Measurements from ENCODE around the gene UBR3. TPM values are rescaled to one million over a fixed set of nuclear protein-coding genes. Genes with fewer than 3 reads are reported as not detected.
"Not testable (repeated sequence)": the region's sequence is repeated elsewhere in the genome, so short reads cannot be mapped to it uniquely, and the experiment has no call there.

Gene UBR3
- total RNA-seq, 1 donor from 2014 or later: 35.6 TPM

DNA sequence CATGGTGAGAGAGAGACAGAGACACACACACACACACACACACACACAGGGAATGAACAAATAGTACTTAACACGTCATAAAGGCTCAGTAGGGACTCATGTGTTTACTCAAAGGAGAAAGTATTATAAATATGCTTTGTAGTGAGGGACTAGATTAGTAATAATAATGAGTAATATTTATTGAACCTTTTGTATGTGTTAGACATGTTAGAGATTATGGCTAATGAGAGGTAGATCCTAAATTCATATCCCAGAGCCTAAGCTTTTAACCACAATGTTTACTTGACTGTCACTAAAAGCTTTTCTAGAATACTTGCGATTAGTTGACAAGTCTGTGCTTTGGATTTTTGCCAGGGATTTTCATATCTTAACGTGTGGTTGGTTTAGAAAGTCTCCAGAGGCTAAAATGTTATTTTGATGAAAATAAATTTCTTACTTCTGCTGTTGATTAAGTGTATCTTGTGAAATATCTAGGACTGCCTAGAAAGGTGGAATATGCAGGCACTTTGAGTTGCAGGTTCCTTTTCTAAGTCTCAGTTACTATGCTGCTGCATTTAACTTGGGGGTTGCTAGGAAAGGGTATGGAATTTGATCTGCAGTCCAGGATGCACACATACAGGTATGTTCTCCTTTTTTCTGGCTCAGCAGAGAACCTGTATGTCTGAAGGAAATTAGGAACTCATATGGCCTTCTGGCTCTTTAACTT, 64.5 kb downstream of the UBR3 start:
- ATAC-seq (ENCODE audit: low read depth) (no peak), DNase-seq (no peak)
- Mint-ChIP-seq H3K4me3 (no peak overlapping the region), H3K9me3 (no peaks in the 10 kb centered on the region), H3K4me1 (no peaks in the 10 kb centered on the region), H3K27ac (no peak overlapping the region), H3K36me3 (ENCODE audit: low read depth) (peaks cover 31% of the 10 kb centered on the region), H3K27me3 (no peaks in the 10 kb centered on the region)
- CTCF ChIA-PET: no interaction called here
- intact Hi-C loops (cut with micrococcal nuclease): no loop called here
- TF ChIP-seq, protein P1, sequence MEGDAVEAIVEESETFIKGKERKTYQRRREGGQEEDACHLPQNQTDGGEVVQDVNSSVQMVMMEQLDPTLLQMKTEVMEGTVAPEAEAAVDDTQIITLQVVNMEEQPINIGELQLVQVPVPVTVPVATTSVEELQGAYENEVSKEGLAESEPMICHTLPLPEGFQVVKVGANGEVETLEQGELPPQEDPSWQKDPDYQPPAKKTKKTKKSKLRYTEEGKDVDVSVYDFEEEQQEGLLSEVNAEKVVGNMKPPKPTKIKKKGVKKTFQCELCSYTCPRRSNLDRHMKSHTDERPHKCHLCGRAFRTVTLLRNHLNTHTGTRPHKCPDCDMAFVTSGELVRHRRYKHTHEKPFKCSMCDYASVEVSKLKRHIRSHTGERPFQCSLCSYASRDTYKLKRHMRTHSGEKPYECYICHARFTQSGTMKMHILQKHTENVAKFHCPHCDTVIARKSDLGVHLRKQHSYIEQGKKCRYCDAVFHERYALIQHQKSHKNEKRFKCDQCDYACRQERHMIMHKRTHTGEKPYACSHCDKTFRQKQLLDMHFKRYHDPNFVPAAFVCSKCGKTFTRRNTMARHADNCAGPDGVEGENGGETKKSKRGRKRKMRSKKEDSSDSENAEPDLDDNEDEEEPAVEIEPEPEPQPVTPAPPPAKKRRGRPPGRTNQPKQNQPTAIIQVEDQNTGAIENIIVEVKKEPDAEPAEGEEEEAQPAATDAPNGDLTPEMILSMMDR (IDR thresholded peaks at IDR 0.05): no peak
- POLR2A ChIA-PET: no interaction called here

DNA sequence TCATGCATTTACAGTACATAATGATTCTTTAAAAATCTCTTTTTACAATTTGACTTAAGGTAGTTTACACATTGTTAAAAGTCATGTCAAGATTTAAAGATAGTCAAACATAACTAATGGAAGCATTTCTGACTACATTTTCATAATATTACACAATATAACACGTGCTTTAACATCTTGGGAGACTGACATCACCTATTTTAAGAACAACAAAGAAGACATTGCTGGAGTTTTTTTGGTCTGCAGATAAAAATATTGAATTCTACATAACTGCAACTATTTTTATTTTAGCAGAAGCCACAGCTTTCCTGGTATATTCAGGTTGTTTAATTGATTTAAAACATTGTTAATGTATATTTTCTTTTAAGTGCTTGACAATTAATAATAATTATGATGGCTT, 65.7 kb downstream of the UBR3 start:
- ATAC-seq (ENCODE audit: low read depth) (no peak), DNase-seq (no peak)
- intact Hi-C loops (cut with micrococcal nuclease): no loop called here
- Mint-ChIP-seq H3K4me1 (no peaks in the 10 kb centered on the region), H3K27ac (no peak overlapping the region), H3K27me3 (no peaks in the 10 kb centered on the region), H3K9me3 (no peaks in the 10 kb centered on the region), H3K4me3 (no peak overlapping the region), H3K36me3 (ENCODE audit: low read depth) (peaks cover 33% of the 10 kb centered on the region)
- POLR2A ChIA-PET: no interaction called here
- CTCF ChIA-PET: no interaction called here
- TF ChIP-seq, protein P1 (IDR thresholded peaks at IDR 0.05): no peak

DNA sequence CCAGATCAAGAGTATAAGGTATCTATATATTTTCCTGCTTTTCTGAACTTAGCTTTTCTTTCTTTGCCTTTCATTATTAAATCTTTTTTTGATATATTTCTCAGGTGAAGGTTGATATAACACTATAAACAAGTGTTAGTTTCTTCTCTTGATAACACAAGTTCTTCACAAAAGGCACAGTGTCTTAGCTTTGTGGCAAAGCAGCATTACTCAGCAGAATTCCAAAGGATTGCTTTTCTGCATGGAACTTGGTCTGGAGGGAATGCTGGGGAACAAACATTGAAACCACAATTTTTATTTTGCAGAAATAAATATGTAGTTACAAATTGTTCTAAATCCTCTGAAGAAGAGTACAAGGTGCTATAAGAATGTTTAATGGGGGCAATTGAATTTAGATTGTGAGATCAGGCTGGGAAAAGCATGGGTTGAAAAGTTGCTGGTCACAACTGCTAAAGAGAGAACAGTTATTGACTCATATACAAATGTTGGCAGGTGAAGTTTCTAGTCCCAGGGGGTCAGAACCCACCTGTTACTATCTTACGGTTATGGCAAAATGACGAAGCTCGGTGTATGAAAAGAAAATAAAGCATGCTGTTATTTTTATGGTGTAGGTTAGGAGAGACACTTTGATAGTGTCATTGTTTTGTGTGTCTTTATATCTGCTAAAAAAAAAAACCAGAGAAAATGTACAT, 68.2 kb downstream of the UBR3 start:
- ChIA-PET POLR2A (no interaction called here), CTCF (interaction anchor here (0.9 kb wide), 1 partner anchor 71 kb away, joined by 3 read pairs; the partner anchor contains the start of gene METTL5)
- no peaks in the 10 kb centered on the region for H3K27me3 Mint-ChIP-seq
- DNase-seq (no peak), ATAC-seq (ENCODE audit: low read depth) (no peak)
- intact Hi-C loops (cut with micrococcal nuclease): no loop called here
- peaks cover 37% of the 10 kb centered on the region for H3K36me3 Mint-ChIP-seq (ENCODE audit: low read depth)
- no peak overlapping the region for H3K4me3 Mint-ChIP-seq
- TF ChIP-seq, protein P1 (IDR thresholded peaks at IDR 0.05): no peak
- no peak overlapping the region for H3K27ac Mint-ChIP-seq
- H3K4me1 Mint-ChIP-seq: no peaks in the 10 kb centered on the region
- no peaks in the 10 kb centered on the region for H3K9me3 Mint-ChIP-seq

DNA sequence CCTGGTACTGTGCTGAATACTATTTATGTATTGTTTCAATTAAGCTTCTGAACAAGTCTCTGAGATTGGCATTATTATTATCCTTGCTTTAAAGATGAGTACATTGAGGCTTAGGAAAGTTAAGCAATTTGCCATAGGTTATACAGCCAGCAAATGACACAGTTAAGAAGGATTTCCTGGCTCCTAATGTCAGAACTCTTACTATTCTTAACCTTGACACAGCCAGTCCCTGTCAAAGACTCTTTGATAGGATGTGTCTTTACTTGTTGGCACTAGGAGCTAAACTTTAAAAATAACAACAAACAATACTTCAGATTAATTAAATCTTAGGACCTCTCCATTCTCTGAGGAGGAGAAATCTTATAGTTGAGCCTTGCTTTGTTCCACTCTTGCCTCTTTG, 70.6 kb downstream of the UBR3 start:
- H3K36me3 Mint-ChIP-seq (ENCODE audit: low read depth): peaks cover 40% of the 10 kb centered on the region
- CTCF ChIA-PET: interaction anchor here (0.7 kb wide), 1 partner anchor 937 kb away, joined by 3 read pairs; no protein-coding TSS in a partner anchor
- no peaks in the 10 kb centered on the region for H3K4me1 Mint-ChIP-seq
- no peaks in the 10 kb centered on the region for H3K27me3 Mint-ChIP-seq
- TF ChIP-seq, protein P1 (IDR thresholded peaks at IDR 0.05): no peak
- no peak overlapping the region for H3K27ac Mint-ChIP-seq
- POLR2A ChIA-PET: no interaction called here
- H3K9me3 Mint-ChIP-seq: no peaks in the 10 kb centered on the region
- H3K4me3 Mint-ChIP-seq: no peak overlapping the region
- no peak for ATAC-seq (ENCODE audit: low read depth)
- intact Hi-C loops (cut with micrococcal nuclease): no loop called here
- DNase-seq: no peak

DNA sequence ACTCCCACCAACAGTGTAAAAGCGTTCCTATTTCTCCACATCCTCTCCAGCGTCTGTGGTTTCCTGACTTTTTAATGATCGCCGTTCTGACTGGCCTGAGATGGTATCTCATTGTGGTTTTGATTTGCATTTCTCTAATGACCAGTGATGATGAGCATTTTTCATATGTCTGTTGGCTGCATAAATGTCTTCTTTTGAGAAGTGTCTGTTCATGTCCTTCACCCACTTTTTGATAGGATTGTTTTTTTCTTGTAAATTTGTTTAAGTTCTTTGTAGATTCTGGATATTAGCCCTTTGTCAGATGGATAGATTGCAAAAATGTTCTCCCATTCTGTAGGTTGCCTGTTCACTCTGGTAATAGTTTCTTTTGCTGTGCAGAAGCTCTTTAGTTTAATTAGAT, 72.8 kb downstream of the UBR3 start:
- H3K36me3 Mint-ChIP-seq (ENCODE audit: low read depth): peaks cover 43% of the 10 kb centered on the region
- POLR2A ChIA-PET; ATAC-seq (ENCODE audit: low read depth); H3K9me3 Mint-ChIP-seq; H3K27me3 Mint-ChIP-seq; H3K4me3 Mint-ChIP-seq; DNase-seq; H3K27ac Mint-ChIP-seq; H3K4me1 Mint-ChIP-seq; intact Hi-C loops (cut with micrococcal nuclease); CTCF ChIA-PET: not testable (repeated sequence)

Data from activated B cell treated with CpG ODN at 0.5 μM for 24 hours (primary cell).